ENCODE data around the gene ERN1.

DNA sequence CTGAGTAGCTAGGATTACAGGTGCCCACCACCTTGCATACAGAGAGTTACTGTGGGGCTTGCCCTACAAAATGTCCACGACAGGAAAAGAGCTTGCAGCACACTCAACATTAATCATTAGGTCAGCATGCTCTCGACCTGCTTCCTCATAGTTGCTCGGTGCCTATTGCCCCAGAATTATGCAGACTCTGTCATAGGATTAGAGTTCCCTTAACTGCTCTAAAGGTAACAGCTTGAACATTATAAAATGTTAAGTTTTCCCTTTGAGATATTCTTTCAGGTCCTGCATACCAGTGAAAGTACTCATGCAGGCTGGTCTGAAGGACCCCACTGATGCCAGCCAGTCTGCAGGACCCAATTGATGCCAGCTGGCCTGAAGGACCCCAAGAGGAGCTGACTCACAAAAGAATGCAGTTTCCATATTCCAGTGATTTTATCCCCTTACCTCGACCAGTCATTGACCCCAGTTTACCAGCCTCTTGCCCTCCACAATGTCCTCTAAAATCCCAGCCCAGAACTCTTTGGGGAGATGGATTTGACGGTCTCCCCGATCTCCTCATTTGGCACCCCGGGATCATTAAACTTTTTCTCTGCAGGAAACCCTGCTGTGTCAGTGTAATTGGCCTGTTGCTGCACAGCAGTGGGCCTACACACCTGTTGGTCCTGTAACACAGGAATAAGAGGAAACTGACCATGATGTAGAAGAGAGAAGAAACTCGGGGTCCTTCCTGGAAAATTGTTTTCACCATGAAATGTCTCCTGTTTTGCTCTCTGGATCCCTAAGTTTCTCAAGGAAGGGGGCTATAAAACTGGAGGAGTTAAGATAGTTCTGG lies 120.2 kb downstream of the ERN1 start:
- TF ChIP-seq POLR2AphosphoS5 (IDR thresholded peaks at IDR 0.05; ENCODE audit: low read depth) (no peak), GABPA (IDR thresholded peaks at IDR 0.05; ENCODE audit: low read depth) (no peak)

Data from HL-60 (cell line).